Adipose tissue (tissue), 3 donors: Measurements from ENCODE around the gene EFNB2. TPM values are rescaled to one million over a fixed set of nuclear protein-coding genes. Genes with fewer than 3 reads are reported as not detected.

Experiments
- H3K27ac ChIP-seq: one replicate; pipeline ENCODE4 v1.5.1; 2013; ENCODE audit warnings: low read depth, low read length
- WGBS, 3 donors: extraction: QIAGEN DNeasy Blood & Tissue Kit; methylation state at CpG; one replicate each; pipeline ENCODE4 v1.1.7; 2013; 5-methylcytosine and 5-hydroxymethylcytosine counted together
- polyA plus RNA-seq, 3 donors: library from polyadenylated mRNA; stranded (reverse); fragments of 200-250 nt; gene quantifications; one replicate each; pipeline ENCODE4 v1.2.3, GENCODE V29; 2013
- donor health status: healthy with polysubstance abuse.
- donor health status: Bipolar disorder and iron deficiency.
- donor health status: healthy.

EFNB2 gene
- polyA plus RNA-seq, 3 donors, result 3.9 to 18.3 (median 11.4) TPM

GRCh38 chr13:106443607-106444322, 91.7 kb downstream of the EFNB2 start:
- H3K27ac ChIP-seq, result no peak overlapping the region
- 59 to 78% (median 76%) methylated on average over 11 of the region's 11 CpGs for WGBS, 3 donors

GRCh38 chr13:106440866-106441265, 94.6 kb downstream of the EFNB2 start:
- WGBS, 3 donors, result 16 to 44% (median 42%) methylated on average over 2 of the region's 2 CpGs
- H3K27ac ChIP-seq, result no peak overlapping the region

Other genes with a start within 250 kb of the EFNB2 start
- 10 to 100 TPM; 32.3 to 55.4 (median 48.5) TPM for gene ARGLU1, start 32.5 kb upstream of the EFNB2 start, polyA plus RNA-seq